Measurements from ENCODE around the gene ALG12.

DNA sequence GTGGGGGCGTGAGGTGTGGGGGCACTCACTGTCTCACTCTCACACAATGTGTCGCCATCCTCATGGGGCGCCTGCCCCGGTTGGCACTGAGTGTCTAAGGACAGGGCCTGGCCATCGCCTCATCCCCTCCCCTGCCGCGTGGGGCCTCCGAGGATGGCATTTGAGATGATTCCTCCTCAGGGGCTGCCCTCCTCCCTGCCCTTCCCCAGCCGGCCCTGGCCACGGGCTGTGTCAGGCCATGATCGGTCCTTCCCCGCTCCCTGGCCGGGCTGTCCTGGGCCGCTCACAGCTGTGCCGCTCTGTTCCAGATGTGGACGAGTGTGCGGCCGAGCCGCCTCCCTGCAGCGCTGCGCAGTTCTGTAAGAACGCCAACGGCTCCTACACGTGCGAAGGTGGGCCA is 4.7 kb upstream of the ALG12 start:
- TF ChIP-seq POLR2AphosphoS5 (IDR thresholded peaks at IDR 0.05) (no peak), POLR2A (IDR thresholded peaks at IDR 0.05) (no peak), EP300 (IDR thresholded peaks at IDR 0.05) (no peak)
- TF ChIP-seq, protein P1, sequence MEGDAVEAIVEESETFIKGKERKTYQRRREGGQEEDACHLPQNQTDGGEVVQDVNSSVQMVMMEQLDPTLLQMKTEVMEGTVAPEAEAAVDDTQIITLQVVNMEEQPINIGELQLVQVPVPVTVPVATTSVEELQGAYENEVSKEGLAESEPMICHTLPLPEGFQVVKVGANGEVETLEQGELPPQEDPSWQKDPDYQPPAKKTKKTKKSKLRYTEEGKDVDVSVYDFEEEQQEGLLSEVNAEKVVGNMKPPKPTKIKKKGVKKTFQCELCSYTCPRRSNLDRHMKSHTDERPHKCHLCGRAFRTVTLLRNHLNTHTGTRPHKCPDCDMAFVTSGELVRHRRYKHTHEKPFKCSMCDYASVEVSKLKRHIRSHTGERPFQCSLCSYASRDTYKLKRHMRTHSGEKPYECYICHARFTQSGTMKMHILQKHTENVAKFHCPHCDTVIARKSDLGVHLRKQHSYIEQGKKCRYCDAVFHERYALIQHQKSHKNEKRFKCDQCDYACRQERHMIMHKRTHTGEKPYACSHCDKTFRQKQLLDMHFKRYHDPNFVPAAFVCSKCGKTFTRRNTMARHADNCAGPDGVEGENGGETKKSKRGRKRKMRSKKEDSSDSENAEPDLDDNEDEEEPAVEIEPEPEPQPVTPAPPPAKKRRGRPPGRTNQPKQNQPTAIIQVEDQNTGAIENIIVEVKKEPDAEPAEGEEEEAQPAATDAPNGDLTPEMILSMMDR (IDR thresholded peaks at IDR 0.05), result no peak
